22Rv1 (cell line): Measurements from ENCODE around the gene ACSF3.
"Not testable (repeated sequence)": the region's sequence is repeated elsewhere in the genome, so short reads cannot be mapped to it uniquely, and the experiment has no call there.

Experiments
- H3K27ac ChIP-seq: fragments of 450-650 bp; 2 replicates; pipeline ENCODE4 v1.5.1; 2017
- ZFX ChIP-seq: fragments of 450-650 bp; IDR thresholded peaks from 2 replicates; pipeline ENCODE4 v1.6.1; 2017; ENCODE audit warnings: antibody characterized with exemption, borderline replicate concordance
- TF ChIP-seq, protein P1 (sequence below): fragments of 450-650 bp; IDR thresholded peaks from 2 replicates; pipeline ENCODE4 v1.5.1; 2017; ENCODE audit warnings: mild to moderate bottlenecking

The ACSF3 gene

DNA sequence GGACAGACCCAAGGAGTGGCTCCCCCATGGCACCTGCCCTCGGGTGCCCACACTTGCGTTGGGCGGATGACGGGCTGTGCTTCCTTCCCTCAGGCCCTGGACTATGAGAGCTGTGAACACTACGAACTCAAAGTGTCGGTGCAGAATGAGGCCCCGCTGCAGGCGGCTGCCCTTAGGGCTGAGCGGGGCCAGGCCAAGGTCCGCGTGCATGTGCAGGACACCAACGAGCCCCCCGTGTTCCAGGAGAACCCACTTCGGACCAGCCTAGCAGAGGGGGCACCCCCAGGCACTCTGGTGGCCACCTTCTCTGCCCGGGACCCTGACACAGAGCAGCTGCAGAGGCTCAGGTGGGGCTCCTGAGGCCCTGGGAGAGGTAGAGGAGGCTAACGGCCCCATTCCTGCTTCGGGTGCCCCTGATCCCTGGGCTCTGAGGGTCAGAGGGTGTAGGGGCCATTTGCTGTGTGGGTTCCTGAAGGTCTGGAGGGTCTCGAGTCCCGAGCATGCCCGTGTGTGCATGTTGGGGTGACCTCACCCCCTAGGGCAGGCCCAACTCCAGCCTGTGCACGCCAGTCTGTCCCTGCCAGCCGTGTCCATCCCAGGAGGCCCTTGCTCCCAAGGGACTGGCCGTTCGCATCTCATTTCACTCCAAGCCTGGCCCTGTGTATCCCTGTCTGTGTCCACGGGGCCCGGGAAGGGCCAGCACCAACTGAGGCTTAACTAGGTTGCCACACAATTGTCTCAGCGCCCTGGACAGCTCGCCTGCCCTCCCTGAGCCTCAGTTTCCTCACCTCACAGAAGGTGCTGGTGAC is 96.7 kb downstream of the ACSF3 start:
- H3K27ac ChIP-seq, result no peak overlapping the region

DNA sequence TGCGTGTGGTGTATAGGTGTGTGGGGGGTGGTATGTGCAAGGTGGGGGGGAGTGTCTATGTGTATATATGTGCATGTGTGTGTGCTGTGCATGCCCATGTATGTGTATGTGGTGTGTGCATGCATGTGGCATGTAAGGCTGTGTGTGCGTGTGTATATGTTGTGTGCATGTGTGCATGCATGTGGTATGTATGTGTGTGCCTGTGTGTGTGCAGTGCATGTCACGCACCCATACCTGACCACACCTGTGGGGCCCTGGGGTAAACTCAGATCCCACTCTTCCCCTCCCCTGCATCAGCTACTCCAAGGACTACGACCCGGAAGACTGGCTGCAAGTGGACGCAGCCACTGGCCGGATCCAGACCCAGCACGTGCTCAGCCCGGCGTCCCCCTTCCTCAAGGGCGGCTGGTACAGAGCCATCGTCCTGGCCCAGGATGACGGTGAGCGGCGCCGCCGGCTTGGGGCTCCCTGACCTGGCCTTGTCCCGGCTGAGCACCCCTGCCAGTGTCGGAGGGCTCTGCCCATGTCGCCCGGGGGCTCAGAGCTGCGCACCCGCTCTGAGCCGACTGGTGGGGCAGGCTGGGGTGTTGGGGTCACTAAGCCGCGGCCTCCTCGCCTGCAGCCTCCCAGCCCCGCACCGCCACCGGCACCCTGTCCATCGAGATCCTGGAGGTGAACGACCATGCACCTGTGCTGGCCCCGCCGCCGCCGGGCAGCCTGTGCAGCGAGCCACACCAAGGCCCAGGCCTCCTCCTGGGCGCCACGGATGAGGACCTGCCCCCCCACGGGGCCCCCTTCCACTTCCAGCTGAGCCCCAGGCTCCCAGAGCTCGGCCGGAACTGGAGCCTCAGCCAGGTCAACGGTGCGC is 97.6 kb downstream of the ACSF3 start:
- TF ChIP-seq, protein P1, sequence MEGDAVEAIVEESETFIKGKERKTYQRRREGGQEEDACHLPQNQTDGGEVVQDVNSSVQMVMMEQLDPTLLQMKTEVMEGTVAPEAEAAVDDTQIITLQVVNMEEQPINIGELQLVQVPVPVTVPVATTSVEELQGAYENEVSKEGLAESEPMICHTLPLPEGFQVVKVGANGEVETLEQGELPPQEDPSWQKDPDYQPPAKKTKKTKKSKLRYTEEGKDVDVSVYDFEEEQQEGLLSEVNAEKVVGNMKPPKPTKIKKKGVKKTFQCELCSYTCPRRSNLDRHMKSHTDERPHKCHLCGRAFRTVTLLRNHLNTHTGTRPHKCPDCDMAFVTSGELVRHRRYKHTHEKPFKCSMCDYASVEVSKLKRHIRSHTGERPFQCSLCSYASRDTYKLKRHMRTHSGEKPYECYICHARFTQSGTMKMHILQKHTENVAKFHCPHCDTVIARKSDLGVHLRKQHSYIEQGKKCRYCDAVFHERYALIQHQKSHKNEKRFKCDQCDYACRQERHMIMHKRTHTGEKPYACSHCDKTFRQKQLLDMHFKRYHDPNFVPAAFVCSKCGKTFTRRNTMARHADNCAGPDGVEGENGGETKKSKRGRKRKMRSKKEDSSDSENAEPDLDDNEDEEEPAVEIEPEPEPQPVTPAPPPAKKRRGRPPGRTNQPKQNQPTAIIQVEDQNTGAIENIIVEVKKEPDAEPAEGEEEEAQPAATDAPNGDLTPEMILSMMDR, result no peak
- TF ChIP-seq ZFX, result no peak
- no peak overlapping the region for H3K27ac ChIP-seq

More for the DNA sequence above, 96.7 kb downstream of the ACSF3 start:
- TF ChIP-seq, protein P1, result no peak
- no peak for TF ChIP-seq ZFX

DNA sequence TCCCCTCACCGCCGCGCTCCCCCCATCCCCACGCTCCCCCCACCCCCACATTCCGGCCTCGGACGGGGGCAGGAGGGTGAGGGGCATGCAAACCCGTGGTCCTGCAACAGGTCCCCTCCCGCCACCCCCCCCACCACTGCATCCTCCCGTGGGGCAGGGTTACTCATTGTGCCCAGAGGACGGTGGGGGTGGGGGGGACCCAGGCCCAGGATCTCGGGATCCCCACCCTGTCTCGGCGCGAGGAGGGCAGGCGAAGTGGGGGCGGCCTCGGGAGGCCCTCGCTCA is 98.2 kb downstream of the ACSF3 start:
- TF ChIP-seq, protein P1, result no peak
- TF ChIP-seq ZFX, result no peak
- no peak overlapping the region for H3K27ac ChIP-seq

DNA sequence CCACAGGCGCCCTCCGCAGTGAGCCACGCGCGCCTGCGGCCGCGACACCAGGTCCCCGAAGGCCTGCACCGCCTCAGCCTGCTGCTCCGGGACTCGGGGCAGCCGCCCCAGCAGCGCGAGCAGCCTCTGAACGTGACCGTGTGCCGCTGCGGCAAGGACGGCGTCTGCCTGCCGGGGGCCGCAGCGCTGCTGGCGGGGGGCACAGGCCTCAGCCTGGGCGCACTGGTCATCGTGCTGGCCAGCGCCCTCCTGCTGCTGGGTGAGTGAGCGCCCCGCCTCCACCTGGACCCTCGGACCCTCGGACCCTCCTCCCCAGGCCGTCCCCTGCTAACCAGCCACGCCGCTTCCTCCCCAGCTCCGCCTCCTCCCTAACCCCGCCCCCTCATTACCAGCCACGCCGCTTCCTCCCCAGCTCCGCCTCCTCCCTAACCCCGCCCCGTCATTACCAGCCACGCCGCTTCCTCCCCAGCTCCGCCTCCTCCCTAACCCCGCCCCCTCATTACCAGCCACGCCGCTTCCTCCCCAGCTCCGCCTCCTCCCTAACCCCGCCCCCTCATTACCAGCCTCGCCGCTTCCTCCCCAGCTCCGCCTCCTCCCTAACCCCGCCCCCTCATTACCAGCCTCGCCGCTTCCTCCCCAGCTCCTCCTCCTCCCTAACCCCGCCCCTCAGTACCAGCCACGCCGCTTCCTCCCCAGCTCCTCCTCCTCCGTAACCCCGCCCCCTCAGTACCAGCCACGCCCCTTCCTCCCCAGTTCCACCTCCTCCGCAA is 98.7 kb downstream of the ACSF3 start:
- H3K27ac ChIP-seq, result not testable (repeated sequence)

DNA sequence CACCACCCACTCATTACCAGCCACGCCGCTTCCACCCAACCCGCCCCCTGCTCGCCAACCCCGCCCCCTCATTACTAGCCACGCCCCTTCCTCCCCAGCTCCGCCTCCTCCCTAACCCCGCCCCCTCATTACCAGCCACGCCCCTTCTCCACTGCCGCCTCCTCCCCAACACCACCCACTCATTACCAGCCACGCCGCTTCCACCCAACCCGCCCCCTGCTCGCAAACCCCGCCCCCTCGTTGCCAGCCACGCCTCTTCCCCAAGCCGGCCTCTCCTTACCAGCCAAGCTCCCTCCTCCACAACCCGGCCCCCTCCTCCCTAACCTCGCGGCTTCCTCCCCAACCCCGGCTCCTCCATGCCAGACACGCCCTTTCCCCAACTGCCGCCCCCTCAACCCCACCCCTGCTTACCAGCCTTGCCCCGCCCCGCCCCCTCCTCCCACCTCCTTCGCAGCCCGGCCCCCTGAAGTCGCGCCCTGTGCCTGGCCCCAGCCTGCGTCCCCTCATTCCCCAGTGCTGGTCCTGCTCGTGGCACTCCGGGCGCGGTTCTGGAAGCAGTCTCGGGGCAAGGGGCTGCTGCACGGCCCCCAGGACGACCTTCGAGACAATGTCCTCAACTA is 99.4 kb downstream of the ACSF3 start:
- TF ChIP-seq ZFX, result no peak
- TF ChIP-seq, protein P1, result no peak
- H3K27ac ChIP-seq, result no peak overlapping the region

DNA sequence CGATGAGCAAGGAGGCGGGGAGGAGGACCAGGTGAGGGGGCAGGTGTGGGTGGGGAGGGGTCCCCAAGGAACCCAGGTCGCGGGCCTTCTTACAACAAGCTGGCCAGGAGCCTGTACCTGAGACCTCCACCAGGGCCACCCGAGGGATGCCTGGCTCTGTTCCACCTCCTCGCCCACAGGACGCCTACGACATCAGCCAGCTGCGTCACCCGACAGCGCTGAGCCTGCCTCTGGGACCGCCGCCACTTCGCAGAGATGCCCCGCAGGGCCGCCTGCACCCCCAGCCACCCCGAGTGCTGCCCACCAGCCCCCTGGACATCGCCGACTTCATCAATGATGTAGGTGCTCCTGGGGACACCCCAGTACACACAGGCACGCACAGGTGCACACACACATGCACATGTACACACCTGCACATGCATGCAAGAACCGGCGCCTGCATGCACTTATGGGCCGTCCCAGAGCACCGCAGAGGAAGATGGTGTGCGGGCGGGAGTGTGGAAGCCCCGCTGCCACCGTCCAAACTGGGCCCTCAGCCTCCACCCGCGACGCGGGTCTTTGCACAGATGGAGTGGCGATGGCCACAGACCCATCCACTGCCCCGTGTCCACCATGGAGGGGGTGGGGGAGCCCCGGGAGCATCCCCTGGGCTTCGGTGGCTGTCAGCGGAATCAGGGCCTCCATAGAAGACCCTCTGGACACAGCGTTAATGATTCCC is 100.1 kb downstream of the ACSF3 start:
- TF ChIP-seq ZFX, result no peak
- TF ChIP-seq, protein P1, result no peak
- no peak overlapping the region for H3K27ac ChIP-seq
